GM21576 (cell line): ENCODE measurements around the gene BCLAF1.
"Not testable (repeated sequence)": the region's sequence is repeated elsewhere in the genome, so short reads cannot be mapped to it uniquely, and the experiment has no call there.

Experiments
- ATAC-seq: cut with Tn5 transposase; IDR thresholded peaks from one replicate; pipeline ENCODE4 v1.9.1; 2021; ENCODE audit warnings: mild to moderate bottlenecking, moderate library complexity; ENCODE audit not compliant: unreplicated experiment

Gene BCLAF1

DNA sequence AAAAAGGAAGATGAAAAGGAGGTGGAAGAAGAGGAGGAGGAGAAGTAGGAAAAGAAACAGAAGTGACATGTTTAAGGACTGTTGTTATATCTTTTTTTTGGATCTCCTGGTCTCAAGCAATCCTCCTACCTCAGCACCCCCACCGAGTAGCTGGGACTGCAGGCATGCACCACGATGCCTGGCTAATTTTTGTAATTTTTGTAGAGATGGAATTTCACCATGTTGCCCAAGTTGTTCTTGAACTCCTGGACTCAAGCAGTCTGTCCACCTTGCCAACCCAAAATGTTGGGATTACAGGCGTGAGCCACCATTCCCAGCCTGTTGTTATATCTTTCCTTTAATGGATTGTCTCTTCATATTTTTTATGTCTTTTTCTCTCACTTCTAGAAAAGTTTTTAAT lies 19.5 kb upstream of the BCLAF1 start:
- ATAC-seq, result no peak

GRCh38 chr6:136308469-136308868 lies 18.8 kb upstream of the BCLAF1 start:
- not testable (repeated sequence) for ATAC-seq

- ATAC-seq, result no peak
These were observed 17.7 kb upstream of the BCLAF1 start for GRCh38 chr6:136307351-136307750.

- ATAC-seq, result no peak
These were observed 16.8 kb upstream of the BCLAF1 start for GRCh38 chr6:136306466-136306865.

DNA sequence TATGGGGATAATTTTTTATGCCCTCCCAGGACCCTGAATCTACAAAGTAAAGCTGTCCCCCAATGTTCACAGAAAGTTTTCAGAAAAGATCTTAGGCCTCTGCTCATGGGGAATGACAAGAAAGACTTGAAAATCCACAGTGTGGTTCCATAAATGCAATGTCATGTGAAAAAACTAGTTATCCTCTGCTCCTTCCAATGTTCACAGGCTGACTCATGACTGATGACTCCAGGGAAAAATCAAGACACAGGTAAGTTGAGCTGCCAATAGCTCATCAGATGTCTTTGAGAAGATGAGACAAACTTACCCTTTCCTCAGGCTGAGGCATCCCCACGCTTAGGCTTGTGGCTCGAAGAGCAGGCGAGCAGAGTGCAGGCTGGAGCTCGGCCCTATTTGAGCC lies 14.8 kb upstream of the BCLAF1 start:
- ATAC-seq, result no peak

DNA sequence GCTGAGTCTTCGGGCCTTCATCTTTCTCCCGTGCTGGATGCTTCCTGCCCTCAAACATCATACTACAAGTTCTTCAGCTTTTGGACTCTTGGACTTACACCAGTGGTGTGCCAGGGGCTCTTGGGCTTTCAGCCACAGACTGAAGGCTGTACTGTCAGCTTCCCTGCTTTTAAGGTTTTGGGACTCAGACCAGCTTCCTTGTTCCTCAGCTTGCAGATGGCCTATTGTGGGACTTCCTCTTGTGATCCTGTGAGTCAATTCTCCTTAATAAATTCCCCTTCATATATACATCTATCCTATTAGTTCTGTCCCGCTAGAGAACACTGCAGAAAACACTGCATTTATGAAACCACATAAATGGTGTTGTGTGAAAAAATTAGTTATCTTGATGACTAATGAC lies 13.9 kb upstream of the BCLAF1 start:
- ATAC-seq, result no peak

- no peak for ATAC-seq
These were observed 5.0 kb upstream of the BCLAF1 start for GRCh38 chr6:136294621-136295020.

DNA sequence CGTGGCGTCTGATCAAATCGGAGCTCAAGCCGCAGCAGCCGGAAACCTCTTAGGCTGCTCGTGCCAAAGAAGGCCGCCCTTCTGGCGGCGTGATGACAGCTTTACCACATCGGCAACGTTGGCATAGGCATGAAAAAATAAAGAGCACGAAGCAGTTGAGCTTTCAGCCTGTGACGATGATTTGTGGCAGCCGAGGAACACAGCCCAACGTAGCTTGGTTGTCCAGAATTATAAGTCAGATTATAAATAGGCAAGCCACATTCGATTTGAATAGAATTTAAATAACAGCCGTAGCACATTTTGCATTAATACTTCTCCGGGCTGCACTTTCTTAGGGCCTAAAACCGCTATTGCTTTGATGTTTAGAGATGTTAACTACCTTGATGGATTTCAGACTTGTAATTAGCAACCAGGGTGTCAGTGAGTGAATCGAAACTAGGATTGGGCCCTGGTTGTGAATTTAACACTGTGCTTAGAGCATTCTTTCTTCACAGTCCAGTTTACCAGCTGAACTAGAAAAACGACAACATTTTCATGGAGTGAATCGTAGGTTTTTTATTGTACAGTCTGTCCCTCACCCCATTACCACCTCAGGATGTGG lies 864 bp upstream of the BCLAF1 start:
- peak; percentile 23 for ATAC-seq

- ATAC-seq, result peak; percentile 35
These were observed 393 bp downstream of the BCLAF1 start for GRCh38 chr6:136289327-136289578.

GRCh38 chr6:136288566-136289326 lies 900 bp downstream of the BCLAF1 start:
- ATAC-seq, result peak; percentile 30

DNA sequence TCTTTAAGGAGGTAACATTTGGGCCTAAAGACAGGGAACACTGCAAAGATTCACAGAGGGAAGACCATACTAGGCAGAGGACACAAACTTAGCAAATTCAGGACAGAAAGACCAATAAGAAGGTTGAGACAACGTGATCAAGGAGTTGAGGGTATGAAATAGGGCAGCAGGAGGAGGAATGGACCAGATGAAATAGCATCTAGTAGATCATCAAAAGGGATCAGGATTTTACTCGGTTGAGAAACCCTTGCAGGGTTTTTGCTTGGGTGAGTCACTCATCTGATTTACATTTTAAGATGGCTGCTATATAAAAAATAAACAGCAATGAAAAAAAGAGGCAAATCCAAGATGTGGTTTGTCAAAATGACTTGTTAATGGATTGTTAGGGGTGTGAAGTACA lies 4.7 kb downstream of the BCLAF1 start:
- no peak for ATAC-seq

DNA sequence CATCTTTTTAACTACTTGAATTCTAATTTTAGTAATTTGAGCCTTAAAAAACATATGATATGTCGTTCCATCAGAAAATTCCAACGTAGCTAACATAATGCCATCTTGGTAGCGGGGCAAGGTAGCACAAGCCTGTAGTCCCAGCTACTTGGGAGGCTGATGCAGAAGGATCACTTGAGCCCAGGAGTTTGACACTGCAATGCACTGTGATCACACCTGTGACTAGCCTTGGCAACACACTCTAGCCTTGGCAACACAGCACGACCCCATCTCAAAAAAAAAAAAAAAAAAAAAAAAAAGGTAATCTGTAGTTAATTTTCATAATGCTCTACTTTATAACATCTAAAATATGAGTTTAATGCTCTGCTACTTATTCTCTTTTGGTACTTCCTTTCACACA lies 6.7 kb downstream of the BCLAF1 start:
- ATAC-seq, result no peak

- ATAC-seq, result no peak
These were observed 9.5 kb downstream of the BCLAF1 start for GRCh38 chr6:136280032-136280609.

DNA sequence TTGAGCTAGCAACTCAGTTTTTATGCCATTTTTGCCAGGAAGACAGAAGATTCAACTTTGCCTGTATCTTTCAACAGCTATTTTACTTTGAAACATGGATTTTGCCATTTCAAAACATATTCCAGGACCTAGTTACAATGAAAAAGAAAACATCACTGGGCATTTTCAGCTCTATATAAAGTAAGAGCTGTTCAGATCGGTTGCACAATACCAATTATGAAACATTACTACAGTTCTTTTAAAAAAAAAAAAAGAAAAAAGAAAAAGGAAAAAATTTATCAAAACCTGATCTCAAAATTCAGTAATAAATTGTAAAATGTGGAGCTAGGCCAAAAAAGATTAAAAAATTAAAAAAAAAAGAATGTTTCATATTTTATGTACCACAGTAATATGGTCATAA lies 15.6 kb downstream of the BCLAF1 start:
- ATAC-seq, result no peak

DNA sequence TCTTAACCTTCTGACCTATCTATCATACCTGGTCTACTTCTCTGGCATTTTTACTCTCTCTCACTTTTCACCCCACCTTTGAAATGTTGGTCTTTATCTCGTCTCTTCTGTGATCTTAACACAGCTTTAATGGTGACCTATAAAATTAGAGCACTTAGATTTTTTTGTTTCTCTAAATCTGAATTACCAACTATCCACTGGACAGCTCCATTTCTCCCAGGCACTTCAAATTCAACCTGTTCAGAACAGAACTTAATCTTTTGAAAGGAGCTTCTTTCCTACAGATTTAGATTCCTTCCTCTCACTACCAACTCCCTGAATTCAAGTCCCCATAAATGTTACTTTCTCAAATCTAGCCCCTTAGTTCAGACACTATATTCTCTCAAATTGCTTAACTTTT lies 24.5 kb downstream of the BCLAF1 start:
- no peak for ATAC-seq

DNA sequence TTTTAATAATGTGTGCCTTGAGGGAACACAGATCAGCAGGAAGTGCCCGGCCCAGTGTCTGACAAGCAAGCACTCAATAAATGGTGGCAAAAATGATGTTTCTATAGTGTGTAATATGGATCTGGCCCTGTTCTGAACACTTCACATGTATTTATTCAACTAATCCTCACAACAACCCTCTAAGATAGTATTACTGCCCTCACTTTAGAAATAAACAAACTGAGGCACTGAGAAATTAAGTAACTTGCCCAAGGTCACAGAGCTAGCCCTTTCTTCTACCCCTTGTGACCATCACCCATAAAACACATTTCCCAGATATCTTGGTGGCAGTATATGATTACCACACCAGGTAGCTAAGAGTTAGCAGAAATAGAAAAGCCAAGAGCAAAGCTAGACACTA lies 26.7 kb downstream of the BCLAF1 start:
- ATAC-seq, result no peak

DNA sequence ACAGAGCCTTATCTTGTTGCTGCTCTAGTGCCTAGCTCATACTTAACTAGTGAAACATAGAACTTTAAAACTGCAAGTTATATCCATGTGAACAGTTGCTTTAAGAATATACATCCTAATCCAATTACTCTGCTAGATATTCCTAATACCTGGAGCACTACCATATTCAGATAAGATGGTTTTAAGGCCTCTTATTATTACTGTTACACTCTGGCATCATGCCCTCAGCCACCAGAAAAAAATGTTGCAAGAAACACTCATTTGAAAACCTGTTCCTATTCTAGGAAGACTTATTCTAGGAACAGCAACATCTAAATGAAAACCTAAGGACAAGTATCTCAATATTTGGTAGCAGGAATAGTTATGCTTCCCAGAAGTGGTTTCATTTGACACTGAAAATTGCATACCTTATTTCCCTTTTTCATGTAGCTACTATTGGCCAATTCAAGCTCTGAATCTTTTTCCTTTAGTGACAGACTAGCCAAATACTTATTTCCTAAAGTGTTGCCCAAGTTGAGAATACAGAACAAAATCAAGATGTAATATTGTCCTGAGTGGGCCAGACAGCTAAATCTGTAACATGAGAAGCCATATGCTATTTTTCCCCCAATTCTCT lies 34.7 kb downstream of the BCLAF1 start:
- no peak for ATAC-seq

DNA sequence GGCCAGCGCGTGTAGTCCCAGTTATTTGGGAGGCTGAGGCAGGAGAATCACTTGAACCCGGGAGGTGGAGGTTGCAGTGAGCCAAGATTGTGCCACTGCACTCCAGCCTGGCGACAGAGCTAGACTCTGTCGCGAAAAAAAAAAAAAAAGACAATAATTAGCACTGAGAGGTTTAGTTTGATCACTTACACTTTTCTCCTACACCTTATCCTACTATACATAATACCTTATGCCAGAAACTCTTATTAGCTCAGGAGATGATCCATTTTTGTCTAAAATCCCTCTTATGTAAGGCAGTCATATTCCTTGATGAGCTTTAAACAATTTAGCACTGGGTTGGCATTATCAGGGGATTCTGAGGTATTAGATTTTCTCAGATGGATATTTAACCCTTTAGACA lies 35.9 kb downstream of the BCLAF1 start:
- ATAC-seq, result no peak

DNA sequence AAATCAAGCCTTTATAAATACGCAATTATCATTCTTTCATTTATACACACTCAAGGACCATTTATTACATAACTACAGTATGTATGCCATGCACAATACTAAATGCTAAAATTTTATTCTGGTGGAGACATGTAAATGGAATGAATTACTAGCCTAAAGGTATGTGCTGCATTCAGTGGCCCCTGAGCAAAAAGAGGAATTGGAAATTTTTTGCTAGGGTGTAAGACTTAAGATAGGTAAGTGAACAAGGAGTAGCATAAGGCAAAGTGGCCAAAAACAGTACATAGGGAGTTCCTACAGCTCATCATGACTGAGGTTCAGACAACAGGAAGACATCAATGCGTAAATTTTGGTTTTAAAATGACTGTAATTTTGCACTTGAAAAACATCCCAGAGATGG lies 37.2 kb downstream of the BCLAF1 start:
- no peak for ATAC-seq

GRCh38 chr6:136251394-136251793 lies 38.3 kb downstream of the BCLAF1 start:
- ATAC-seq, result no peak

- ATAC-seq, result peak; percentile 5
These were observed 39.0 kb downstream of the BCLAF1 start for GRCh38 chr6:136250686-136251008.
